Fibroblast of skin of left quadriceps (primary cell): Measurements from ENCODE around the gene GALE.
"Not testable (repeated sequence)": the region's sequence is repeated elsewhere in the genome, so short reads cannot be mapped to it uniquely, and the experiment has no call there.

Experiments used
- DNase-seq, 2 experiments: peaks; one replicate each; pipeline ENCODE4 v3.0.0-alpha.2; 2013; ENCODE audit warnings: low read depth in 2 of 2

Gene GALE

DNA sequence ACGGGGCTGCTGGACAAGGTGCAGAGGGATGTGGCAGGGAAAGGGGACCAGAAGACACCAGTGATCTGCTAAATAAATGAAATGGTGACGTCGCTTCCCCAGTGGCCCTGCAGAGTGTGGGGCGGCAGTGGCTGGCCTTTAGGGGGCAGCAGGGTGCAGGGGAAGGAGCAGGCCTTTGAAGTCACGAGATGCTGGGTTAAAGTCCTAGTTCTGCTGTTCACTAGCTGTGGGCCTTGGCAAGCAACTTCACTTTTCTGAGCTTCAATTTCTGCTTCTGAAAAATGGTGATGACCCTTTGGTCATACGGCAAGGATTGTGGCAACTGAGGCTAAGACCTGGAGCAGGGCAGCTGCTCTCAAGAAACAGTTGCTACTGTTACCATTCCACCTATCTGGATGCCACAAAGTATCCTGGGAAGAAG lies 9.2 kb upstream of the GALE start:
- no peak for DNase-seq

DNA sequence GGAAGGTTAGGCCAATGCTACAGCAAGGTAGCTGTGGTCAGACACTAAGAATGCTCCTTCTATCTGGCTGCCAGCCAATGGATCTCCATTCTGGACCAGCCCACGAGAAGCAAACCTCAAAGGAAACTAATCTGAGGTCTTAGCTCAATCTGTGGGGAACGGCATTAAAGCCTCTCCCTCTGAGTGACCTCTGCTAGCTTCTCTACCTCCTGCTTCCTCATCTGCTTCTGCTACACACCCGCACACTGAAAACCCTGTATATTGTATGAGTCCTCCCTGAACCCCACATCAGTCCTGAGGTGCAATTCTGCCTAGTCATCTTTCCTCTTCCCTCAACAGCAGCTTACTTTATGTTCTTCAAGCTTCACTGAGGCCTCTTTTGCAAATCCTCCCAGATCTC lies 6.9 kb upstream of the GALE start:
- no peak for DNase-seq

DNA sequence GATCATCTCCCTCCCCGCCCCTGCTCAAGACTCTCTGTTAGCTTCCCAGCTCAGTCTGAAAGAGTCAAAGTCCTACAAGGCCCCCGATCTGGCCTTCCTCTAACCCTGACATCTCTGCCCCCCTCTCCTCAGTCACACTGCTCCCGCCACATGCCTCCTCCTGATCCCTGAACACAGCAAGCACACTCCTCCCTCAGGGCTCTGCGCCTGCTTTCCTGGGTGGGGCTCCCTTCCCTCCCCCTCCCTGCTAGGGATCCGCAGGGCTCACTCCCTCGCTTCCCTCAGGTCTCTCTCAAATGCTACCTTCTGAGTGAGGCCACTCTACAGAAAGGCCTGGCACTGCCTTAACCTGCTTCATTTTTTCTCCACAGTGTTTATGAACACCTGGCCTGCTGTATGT lies 5.7 kb upstream of the GALE start:
- DNase-seq, result no peak

DNA sequence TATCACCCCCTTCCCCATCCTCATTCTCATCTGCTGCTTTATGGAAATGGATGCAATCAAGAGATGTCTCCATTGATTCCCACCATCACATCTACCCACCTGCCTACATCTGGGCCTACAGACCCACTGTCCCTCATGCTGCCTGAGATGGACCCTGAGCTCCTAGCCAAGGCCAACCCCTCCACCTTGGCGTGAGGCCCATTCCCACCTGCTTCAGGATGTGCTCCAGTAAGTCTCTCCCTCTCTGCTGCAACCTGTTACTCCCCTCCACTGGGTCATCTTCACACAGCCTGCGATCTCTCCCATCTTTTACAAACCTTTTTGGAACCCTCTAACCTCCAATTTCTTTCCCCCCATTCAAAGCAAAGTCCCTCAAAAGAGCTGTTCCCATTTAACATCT lies 4.5 kb upstream of the GALE start:
- no peak for DNase-seq

DNA sequence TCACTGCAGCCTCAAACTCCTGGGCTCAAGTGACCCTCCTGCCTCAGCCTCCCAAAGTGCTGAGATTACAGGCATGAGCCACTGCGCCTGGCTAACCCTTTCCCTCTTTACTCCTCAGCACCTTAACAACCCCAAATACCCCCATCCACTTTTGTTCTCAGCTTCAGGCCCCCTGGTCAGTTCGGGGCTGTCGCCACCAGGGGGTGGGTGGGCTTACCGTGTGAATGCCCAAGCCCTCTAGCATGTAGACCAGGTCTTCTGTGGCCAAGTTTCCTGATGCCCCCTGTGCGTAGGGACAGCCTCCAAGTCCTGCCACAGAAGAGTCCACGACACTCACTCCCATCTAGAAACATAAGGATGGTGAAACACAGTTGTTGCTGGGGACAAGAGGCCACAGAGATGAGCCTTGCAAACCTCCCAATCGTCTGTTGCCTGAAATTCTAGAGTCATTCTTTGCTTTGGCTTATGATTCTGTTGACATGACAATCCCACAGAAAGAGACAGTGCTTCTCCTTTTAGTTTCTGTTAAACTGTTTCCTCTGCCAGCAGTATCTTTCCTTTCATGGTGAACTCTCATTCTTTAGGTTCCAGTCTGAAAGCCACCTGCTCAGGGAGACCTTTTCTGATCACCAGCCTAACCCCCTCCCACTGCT lies 3.8 kb upstream of the GALE start:
- no peak for DNase-seq

DNA sequence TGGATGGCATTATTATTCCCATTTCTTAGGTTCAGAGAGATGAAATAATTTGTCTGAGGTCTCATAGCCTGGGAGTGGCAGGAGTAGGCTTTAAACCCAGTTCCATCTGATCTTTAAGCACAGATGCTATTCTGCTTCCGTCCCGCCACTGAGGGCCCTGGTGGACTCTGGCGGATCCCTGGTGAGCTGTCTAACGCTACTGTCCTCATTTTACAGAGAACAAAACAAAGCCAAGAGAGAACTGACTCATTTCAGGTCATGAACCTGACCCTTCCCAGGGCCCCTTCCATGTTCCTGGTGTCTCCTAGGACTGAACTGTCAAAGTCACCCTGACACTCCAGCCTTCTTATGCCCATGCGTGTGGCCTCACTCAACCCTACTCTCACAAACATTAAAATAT lies 3.1 kb upstream of the GALE start:
- DNase-seq, result no peak

DNA sequence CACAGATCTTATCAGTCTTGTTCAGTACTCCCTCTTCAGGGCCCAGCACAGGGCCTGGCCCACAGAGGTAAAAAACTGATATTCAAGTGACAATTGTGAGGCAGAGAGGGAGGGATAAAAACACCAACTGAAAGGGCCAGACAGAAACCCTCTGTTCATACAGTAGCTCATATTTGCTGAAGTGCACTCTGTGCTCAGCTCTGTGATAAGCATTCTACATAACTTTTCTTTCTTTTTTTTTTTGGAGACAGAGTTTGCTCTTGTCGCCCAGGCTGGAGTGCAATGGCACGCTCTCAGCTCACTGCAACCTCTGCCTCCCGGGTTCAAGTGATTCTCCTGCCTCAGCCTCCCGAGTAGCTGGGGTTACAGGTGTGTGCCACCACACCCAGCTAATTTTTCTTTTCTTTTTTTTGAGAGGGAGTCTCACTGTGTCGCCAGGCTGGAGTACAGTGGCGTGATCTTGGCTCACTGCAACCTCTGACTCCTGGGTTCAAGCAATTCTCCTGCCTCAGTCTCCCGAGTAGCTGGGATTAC lies 2.3 kb upstream of the GALE start:
- not testable (repeated sequence) for DNase-seq

DNA sequence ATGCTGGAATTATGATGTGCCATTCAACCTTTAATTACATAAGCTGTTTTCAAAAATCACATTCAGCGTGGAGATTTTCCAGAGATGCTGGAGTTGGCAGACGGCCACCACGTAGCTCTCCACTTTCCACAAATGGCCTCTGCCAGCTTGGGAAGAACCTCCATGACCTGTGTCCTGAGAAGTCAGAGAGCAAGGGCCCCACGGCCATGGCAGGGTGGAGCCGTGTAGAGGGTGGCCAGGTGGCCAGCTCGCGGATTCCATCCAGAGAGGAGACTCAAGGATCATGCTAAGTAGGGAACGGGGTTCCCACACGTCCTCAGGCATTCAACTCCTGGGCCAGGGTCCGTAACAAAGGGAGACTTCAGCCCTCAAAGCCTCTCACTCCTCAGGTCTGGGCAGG lies 1.3 kb upstream of the GALE start:
- no peak for DNase-seq

DNA sequence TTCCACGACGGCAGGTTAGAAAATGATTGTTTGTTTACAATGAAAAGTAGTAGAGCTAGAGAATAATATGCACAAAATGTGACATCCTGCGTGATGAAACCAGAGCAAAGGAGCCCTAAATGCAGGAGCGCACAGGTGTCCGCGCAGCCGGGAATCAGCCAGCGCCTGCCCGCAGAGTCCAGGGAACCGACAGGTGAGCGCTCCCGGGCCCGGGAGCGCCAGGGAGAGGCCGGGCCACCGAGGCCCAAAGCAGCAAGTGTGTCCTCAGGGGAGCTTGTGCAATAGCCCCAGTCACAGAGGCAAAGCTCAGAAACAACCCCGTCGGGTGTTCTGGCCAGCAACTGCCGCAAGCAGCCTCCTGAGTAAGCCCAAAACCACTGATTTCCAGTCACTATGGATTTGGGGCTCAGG lies 789 bp upstream of the GALE start:
- no peak for DNase-seq

DNA sequence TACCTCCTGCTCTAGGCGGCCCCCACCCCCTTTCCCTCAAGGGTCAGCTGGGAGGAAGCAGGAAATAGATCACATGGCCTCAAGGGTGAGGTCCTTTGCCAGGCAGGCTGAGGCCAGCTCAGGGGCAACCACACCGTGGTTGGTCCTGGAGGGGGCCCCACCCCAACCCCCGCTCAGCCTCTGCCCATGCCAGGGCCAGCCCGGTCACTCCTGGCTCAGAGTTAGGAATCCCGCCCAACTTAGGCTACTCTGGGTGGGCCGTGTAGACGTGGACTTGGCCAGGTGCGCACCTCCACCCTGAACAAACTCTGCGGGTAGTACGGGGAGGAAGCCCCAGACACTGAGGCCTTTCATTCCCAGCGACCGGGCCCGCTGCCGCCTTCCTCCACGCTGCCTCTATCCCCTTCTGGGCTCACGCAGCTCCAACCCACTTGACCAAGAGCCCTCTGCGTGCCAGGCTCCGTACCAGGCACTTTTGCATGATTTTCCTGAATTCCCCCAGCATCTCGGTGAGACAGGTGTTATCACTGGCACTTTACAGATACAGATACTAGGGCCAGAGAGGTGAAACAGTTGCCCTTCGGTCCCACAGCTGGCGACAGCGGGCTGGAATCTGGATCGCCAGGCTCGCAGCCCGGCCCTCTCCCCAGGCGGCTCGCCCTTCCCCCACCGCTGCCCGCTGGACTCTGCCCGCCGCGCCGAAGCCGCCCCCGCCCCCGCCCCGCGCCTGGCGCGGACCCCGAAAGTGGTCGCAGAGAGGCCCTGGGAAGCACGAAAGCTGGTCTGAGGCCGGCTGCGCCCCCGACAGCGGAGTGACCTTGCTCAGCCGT lies 769 bp downstream of the GALE start:
- no peak for DNase-seq

DNA sequence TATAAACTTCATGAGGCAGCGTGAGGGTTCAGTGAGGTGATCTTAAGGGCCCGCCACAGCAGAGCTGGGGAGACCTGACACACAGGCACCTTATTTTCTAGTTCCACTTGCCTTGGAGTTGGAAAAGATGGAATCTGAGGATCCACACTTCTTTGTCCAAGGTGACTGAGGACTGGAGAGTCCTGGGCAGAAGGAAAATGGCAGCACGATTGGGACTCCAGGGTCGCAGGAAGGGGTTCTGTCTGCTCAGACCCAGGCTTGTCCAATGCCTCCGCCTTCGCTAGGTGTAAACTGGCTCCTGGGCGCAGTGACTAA lies 1.3 kb downstream of the GALE start:
- DNase-seq, result no peak

DNA sequence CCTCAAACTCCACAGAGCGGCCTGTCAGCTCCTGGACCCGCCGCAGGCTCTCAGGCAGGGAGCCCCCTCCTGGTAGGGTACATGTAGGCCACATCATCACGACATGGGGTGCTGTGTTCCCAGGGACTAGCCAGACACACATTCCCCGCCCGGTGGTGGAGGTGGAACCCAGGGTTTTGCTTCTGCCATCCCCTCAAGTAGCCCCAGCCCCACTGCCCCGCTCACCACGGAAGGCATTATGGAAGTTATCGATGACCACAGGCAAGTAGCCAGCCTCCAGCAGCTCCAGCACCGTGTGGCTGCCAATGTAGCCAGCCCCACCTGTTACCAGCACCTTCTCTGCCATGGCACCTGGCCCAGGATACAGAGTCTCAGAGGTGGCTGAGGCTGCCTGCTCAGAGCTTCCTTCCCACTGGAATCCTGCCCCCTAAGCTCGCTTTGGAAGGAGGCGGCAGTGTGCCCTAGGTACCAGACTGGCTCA lies 1.9 kb downstream of the GALE start:
- DNase-seq, result no peak

DNA sequence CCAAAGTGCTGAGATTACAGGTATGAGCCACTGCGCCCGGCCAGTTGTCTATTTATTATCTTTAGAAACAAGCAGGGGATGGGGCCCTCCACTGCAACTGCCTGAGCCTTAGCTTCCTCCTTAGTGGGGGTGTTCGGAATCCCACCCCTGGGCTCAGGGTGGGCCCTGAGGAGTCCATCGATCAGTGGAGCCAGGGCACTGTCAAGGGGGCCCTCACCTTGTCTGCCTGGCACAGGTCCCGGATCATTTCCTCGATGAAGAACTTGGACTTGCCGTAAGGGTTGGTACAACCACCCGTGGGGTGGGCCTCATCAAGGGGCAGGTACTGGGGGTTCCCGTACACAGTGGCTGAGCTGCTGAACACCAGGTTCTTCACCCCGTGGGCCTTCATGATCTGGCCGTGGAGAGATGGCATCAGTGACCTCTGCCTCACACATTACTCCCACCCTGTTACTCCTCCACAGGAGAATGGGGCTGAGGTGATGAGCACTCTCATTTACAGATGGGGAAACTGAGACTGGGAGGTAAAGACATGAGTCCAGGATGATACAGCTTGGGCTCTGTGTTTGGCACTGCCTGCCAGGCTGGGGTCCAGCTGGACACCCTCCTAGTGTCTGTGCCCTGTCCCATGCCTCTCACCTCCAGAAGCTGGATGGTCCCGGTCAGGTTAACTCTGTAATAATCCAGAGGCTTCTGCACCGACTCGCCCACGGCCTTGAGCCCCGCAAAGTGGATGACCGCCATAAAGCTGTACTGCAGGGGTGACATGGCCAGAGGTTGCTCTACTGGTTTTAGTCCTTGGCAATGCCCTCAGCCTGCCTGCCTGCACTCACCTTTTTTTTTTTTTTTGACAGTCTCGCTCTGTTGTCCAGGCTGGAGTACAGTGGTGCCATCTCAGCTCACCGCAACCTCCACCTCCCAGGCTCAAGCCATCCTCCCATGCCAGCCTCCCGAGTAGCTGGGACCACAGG lies 2.8 kb downstream of the GALE start:
- no peak for DNase-seq

DNA sequence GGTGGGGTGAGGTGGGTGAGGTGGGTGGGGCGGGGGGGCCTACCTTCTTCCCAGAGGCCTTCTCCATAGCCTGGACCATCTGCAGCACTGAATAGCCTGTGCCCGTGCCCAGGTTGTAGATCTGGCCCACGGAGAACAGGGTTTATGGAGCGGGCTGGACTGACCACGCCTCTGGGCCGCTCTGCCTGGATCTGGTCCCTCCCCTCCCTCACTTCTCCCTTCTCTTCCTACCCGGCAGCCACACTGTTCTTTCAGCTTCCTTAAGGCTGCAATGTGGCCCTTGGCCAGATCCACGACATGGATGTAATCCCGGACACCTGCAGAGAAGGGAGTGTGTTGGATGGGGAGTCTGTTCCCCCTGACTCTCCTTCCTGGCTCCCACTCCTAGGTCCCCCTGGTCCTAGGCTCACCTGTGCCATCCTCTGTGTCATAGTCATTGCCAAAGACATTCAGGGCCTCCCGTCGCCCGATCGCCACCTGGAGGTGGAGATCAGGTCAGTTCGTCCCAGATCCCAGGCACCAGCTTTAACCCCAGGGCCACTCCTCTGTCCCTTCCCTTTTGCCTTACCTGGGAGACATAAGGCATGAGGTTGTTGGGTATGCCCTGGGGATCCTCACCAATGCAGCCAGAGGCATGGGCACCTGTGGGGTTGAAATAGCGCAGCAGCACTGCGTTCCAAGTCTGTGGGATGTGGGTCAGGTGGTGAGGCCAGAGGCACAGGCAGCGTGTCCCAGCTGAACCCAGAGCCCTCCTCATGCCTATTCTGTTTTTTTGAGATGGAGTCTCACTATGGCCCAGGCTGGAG lies 3.9 kb downstream of the GALE start:
- no peak for DNase-seq

DNA sequence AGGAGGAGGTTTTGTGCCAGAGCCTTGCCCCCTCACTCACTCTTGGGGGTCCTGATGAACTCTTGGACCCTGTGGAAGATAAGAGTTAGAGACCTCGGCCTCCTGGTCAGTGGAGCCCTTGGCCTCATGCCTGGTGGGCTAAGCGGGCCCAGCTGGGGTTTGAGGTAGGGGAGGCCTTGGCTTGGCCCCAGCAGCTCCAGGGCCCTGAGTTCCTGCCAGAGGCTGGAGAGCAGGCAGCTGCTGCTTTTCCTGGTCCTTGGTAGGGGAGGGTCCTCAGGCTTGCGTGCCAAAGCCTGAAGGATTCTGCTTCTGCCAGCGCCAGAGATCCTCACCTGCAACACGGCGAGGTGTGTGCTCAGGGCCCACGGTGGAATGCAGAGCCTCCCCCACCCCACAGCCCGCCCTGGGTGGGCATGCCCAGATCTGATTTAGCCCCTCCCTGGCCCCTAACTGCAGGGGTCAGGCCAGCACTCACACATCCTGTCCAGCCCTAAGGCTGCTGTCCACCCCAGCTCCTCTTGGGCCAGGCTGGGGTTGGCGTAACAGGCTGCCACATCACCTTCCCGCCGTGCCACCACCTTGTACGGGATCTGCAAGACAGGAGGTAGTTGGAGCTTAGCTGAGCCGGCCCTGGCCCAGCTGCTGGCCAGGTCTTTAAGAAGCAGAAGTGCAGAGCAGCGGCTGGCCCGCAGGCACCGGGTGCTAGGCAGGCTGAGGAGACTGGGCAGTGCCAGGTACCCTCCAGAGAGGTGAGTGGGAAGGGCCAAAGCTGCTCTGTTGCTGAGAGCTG lies 4.7 kb downstream of the GALE start:
- DNase-seq, result no peak

DNA sequence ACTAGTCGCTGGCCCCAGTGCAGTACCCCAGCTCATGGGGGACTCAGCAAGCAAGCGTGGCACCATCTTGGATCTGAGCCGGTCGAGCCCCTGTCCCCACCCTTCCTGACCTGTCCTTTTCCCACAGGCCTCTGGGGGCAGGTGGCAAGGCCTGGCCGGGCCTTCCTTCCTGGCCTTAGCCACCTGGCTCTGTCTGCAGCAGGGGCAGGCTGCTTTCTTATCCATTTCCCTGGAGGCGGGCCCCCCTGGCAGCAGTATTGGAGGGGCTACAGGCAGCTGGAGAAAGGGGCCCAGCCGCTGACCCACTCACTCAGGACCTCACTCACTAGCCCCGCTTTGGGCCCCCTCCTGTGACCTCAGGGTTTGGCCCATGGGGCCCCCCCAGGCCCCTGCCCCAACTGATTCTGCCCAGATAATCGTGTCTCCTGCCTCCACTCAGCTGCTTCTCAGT lies 5.8 kb downstream of the GALE start:
- not testable (repeated sequence) for DNase-seq

DNA sequence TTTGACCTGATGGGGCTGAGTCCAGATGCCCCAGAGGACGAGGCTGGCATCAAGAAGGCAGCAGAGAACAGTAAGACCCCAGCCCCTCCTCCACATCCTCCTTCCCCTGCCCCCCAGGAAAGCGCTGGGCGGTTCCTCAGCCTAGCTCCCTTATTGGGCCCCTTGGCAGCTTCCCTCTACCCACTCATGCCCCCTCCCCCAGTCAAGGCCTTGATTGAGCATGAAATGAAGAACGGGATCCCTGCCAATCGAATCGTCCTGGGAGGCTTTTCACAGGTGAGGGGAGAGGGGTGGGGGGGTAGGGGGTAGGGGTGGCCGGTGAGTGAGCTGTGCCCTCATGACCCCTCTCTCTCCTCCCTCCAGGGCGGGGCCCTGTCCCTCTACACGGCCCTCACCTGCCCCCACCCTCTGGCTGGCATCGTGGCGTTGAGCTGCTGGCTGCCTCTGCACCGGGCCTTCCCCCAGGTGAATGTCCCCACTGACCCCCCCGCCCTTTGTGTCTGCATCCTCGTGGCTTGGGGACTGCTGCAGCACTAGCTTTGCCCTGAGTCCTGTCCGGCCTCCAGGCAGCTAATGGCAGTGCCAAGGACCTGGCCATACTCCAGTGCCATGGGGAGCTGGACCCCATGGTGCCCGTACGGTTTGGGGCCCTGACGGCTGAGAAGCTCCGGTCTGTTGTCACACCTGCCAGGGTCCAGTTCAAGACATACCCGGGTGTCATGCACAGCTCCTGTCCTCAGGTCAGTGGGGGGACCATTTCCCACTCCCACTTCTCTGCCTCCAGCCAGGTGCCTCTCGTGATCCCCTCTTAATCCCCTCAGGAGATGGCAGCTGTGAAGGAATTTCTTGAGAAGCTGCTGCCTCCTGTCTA lies 6.5 kb downstream of the GALE start:
- no peak for DNase-seq

DNA sequence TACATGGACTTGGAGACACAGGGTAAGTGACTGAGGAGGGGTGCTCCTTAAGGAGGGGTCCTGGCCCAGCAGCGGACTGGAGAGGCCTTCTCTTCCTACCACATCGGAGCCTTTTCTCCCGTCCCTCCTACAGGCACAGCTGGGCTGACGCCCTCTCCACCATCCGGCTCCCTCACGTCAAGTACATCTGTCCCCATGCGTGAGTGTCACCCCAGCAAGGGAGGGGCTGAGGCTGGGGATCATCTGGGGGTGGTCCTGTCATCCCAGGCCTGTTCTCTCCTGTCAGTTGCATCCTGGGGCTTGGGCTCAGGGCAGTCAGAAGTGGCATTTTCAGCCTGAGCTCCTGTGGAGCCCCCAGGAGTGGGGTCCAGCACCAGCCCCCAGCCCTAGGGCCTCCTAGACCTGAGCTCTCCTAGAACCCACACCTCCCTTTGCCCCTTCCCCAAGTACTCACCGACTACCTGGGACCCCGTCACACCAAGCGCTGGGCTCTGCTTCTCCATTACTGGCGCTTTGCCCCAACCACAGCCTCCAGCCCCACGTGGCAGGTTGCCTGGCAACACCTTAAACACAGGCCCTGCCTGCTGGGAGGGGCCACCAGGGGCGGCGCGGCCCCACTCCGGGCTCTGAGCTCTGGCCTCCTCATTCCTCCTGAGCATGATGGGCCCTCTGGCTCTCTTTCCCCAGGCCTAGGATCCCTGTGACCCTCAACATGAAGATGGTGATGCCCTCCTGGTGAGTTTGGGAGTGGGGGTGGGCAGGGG lies 7.4 kb downstream of the GALE start:
- DNase-seq, result no peak
